IMR-90 (cell line): ENCODE results near the gene PIPOX. TPM values are rescaled to one million over a fixed set of nuclear protein-coding genes. Genes with fewer than 3 reads are reported as not detected.

ENCODE experiments used
- ATAC-seq: fragments of 200-7000 bp; cut with Tn5 transposase; 2 replicates; pipeline ENCODE4 v1.9.1; 2020; ENCODE audit warnings: low read depth, mild to moderate bottlenecking, moderate library complexity
- BruUV-seq: library from RNA; stranded (reverse); fragments of 400-500 nt; replicated peaks from 2 replicates; lab custom pipeline; 2021; lab: Mats Ljungman, UMichigan
- CTCF ChIA-PET: fragments of 300-600 bp; formaldehyde crosslinking; extraction: SDS; loops from one replicate; lab custom pipeline; 2021; ENCODE audit warnings: antibody characterized with exemption; lab: Yijun Ruan, JAX
- POLR2A ChIA-PET: fragments of 300-600 bp; sonication (Branson Sonifier 250); formaldehyde crosslinking; loops from one replicate; lab custom pipeline; 2022; ENCODE audit warnings: antibody characterized with exemption; ENCODE audit not compliant: unreplicated experiment; lab: Charles Lee
- DNase-seq: peaks from one replicate; pipeline ENCODE4 v3.0.0; 2013
- H2AFZ ChIP-seq: replicated peaks from 2 replicates; pipeline ENCODE3; 2013; ENCODE audit warnings: low read length, mild to moderate bottlenecking; ENCODE audit not compliant: poor library complexity
- H2AK5ac ChIP-seq: 2 replicates; pipeline ENCODE4 v1.6.1; 2013; ENCODE audit warnings: low read depth, low read length, inconsistent platforms
- H2AK9ac ChIP-seq: replicated peaks from 2 replicates; pipeline ENCODE3; 2013; ENCODE audit warnings: mild to moderate bottlenecking, low read depth, low read length, moderate library complexity; ENCODE audit not compliant: poor library complexity
- H2BK120ac ChIP-seq: 2 replicates; pipeline ENCODE4 v1.6.1; 2013; ENCODE audit warnings: low read depth, low read length, inconsistent platforms
- H2BK15ac ChIP-seq: 3 replicates; pipeline ENCODE4 v1.6.1; 2013; ENCODE audit warnings: low read depth, low read length, inconsistent platforms
- H2BK20ac ChIP-seq: 2 replicates; pipeline ENCODE4 v1.6.1; 2013; ENCODE audit warnings: low read depth, mild to moderate bottlenecking, inconsistent platforms, low read length, moderate library complexity
- H2BK5ac ChIP-seq: 2 replicates; pipeline ENCODE4 v1.6.1; 2013; ENCODE audit warnings: mild to moderate bottlenecking, low read depth, low read length, inconsistent platforms; ENCODE audit not compliant: poor library complexity, severe bottlenecking
- H3K14ac ChIP-seq: replicated peaks from 2 replicates; pipeline ENCODE4 v1.6.1; 2013; ENCODE audit warnings: low read depth, low read length, inconsistent platforms
- H3K18ac ChIP-seq: 2 replicates; pipeline ENCODE4 v1.6.1; 2013; ENCODE audit warnings: low read depth, low read length, control low read depth
- H3K23ac ChIP-seq: 2 replicates; pipeline ENCODE4 v1.6.1; 2013; ENCODE audit warnings: low read depth, low read length, inconsistent platforms
- H3K27ac ChIP-seq: 2 replicates; pipeline ENCODE4 v1.5.1; 2013; ENCODE audit warnings: mild to moderate bottlenecking, control low read depth, low read length; ENCODE audit not compliant: insufficient read depth
- H3K27me3 ChIP-seq: 2 replicates; pipeline ENCODE4 v1.6.1; 2013; ENCODE audit warnings: low read length; ENCODE audit not compliant: control insufficient read depth, insufficient read depth
- H3K36me3 ChIP-seq: 2 replicates; pipeline ENCODE4 v1.6.1; 2013; ENCODE audit warnings: low read length, mixed read lengths; ENCODE audit not compliant: control insufficient read depth, insufficient read depth
- H3K4ac ChIP-seq: 2 replicates; pipeline ENCODE4 v1.6.1; 2013; ENCODE audit warnings: low read depth, low read length, inconsistent platforms
- H3K4me1 ChIP-seq: 2 replicates; pipeline ENCODE4 v1.6.1; 2013; ENCODE audit warnings: low read length, mixed read lengths; ENCODE audit not compliant: control insufficient read depth, insufficient read depth
- H3K4me2 ChIP-seq: 2 replicates; pipeline ENCODE4 v1.6.1; 2013; ENCODE audit warnings: low read depth, mild to moderate bottlenecking, control low read depth, low read length, moderate library complexity
- H3K4me3 ChIP-seq: 2 replicates; pipeline ENCODE4 v1.5.1; 2013; ENCODE audit warnings: low read depth, mild to moderate bottlenecking, control low read depth, low read length, moderate library complexity; ENCODE audit not compliant: insufficient read depth
- H3K56ac ChIP-seq: 2 replicates; pipeline ENCODE4 v1.6.1; 2013; ENCODE audit warnings: low read length, inconsistent platforms; ENCODE audit not compliant: insufficient read depth; ENCODE audit errors: extremely low read depth
- H3K79me1 ChIP-seq, 2 experiments: 2 replicates each; pipeline ENCODE4 v1.6.1; 2013; ENCODE audit warnings: low read length in 2 of 2, inconsistent platforms in 1 of 2, low read depth in 1 of 2
- H3K9ac ChIP-seq: 2 replicates; pipeline ENCODE4 v1.6.1; 2013; ENCODE audit warnings: low read depth, low read length, control low read depth
- H3K9me1 ChIP-seq: 2 replicates; pipeline ENCODE4 v1.6.1; 2013; ENCODE audit warnings: low read length, inconsistent platforms; ENCODE audit not compliant: insufficient read depth
- H3K9me3 ChIP-seq: 2 replicates; pipeline ENCODE4 v1.6.1; 2013; ENCODE audit warnings: low read length; ENCODE audit not compliant: control insufficient read depth, insufficient read depth
- H4K20me1 ChIP-seq: 2 replicates; pipeline ENCODE4 v1.6.1; 2013; ENCODE audit warnings: low read length, inconsistent platforms; ENCODE audit not compliant: insufficient read depth
- H4K5ac ChIP-seq: 2 replicates; pipeline ENCODE4 v1.6.1; 2013; ENCODE audit warnings: mild to moderate bottlenecking, low read depth, low read length, control low read depth
- H4K8ac ChIP-seq, 2 experiments: 2 replicates each; pipeline ENCODE4 v1.6.1; 2013; ENCODE audit warnings: low read depth in 2 of 2, low read length in 2 of 2, control low read depth in 1 of 2, inconsistent platforms in 1 of 2
- H4K91ac ChIP-seq: 2 replicates; pipeline ENCODE4 v1.6.1; 2013; ENCODE audit warnings: low read depth, low read length, inconsistent platforms; ENCODE audit not compliant: insufficient read depth
- BHLHE40 ChIP-seq: fragments of 150-350 bp; IDR thresholded peaks from 2 replicates; pipeline ENCODE4 v1.6.1; 2016; ENCODE audit warnings: mild to moderate bottlenecking, low read depth, low read length
- CEBPB ChIP-seq: IDR thresholded peaks from 2 replicates; pipeline ENCODE4 v1.6.1; 2012; ENCODE audit warnings: low read depth, low read length, improper control_type of control experiment
- CHD1 ChIP-seq: IDR thresholded peaks from 2 replicates; pipeline ENCODE4 v1.6.1; 2012; ENCODE audit warnings: low read depth, low read length, improper control_type of control experiment
- CTCF ChIP-seq: conservative IDR thresholded peaks from 2 replicates; pipeline ENCODE4 v1.5.1; 2012; ENCODE audit warnings: mild to moderate bottlenecking, low read depth, low read length, improper control_type of control experiment
- ELK1 ChIP-seq: fragments of 150-350 bp; IDR thresholded peaks from 2 replicates; pipeline ENCODE4 v1.6.1; 2016; ENCODE audit warnings: low read depth, mild to moderate bottlenecking, low read length, moderate library complexity, borderline replicate concordance
- FOS ChIP-seq: fragments of 150-350 bp; IDR thresholded peaks from 2 replicates; pipeline ENCODE4 v1.6.1; 2016; ENCODE audit warnings: low read depth, low read length
- MAFK ChIP-seq: IDR thresholded peaks from 2 replicates; pipeline ENCODE4 v1.6.1; 2012; ENCODE audit warnings: low read depth, low read length, improper control_type of control experiment
- MAZ ChIP-seq: IDR thresholded peaks from 2 replicates; pipeline ENCODE4 v1.6.1; 2012; ENCODE audit warnings: low read depth, mild to moderate bottlenecking, low read length, improper control_type of control experiment, moderate library complexity, borderline replicate concordance
- MXI1 ChIP-seq: IDR thresholded peaks from 2 replicates; pipeline ENCODE4 v1.6.1; 2012; ENCODE audit warnings: low read depth, mild to moderate bottlenecking, low read length, moderate library complexity, borderline replicate concordance
- POLR2A ChIP-seq: IDR thresholded peaks from 2 replicates; pipeline ENCODE4 v1.6.1; 2012; ENCODE audit warnings: mild to moderate bottlenecking, low read depth, low read length
- RAD21 ChIP-seq: IDR thresholded peaks from 2 replicates; pipeline ENCODE4 v1.6.1; 2012; ENCODE audit warnings: low read length, improper control_type of control experiment
- RCOR1 ChIP-seq: IDR thresholded peaks from 2 replicates; pipeline ENCODE4 v1.6.1; 2012; ENCODE audit warnings: mild to moderate bottlenecking, low read length, improper control_type of control experiment; ENCODE audit not compliant: insufficient replicate concordance
- RFX5 ChIP-seq: IDR thresholded peaks from 2 replicates; pipeline ENCODE4 v1.8.0; 2012; ENCODE audit warnings: low read depth, mild to moderate bottlenecking, low read length, moderate library complexity
- SMC3 ChIP-seq: fragments of 150-350 bp; IDR thresholded peaks from 2 replicates; pipeline ENCODE4 v1.6.1; 2016; ENCODE audit warnings: low read depth, mild to moderate bottlenecking, antibody characterized with exemption, low read length, moderate library complexity
- WGBS, 2 experiments: methylation state at CpG; one replicate each; pipeline versions ENCODE4 v1.1.5 to v1.1.7; 2013; ENCODE audit warnings: missing lambda C conversion rate in 2 of 2; ENCODE audit not compliant: insufficient read length in 1 of 2; ENCODE audit errors: extremely low coverage in 2 of 2; 5-methylcytosine and 5-hydroxymethylcytosine counted together
- dilution Hi-C: fragments of 300-500 bp; cut with HindIII; formaldehyde crosslinking; loops from one replicate; pipeline ENCODE4 v1.14.3; 2018; ENCODE audit warnings: low sequenced_read_pairs; ENCODE audit not compliant: unreplicated experiment
- in situ Hi-C: fragments of 300-500 bp; cut with MboI; formaldehyde crosslinking; loops from 3 replicates; pipeline ENCODE4 v1.14.3; 2019; ENCODE audit warnings: low sequenced_read_pairs, inconsistent platforms, mixed read lengths
- intact Hi-C: fragments of 100-400 bp; cut with micrococcal nuclease; formaldehyde crosslinking; loops from 2 replicates; pipeline ENCODE4 v1.10.0; 2022
- polyA plus RNA-seq, 3 experiments: library from polyadenylated mRNA; depleted of rRNA; stranded (reverse); fragments of >200 nt; gene quantifications; 2 replicates each; pipeline ENCODE4 v1.2.3, GENCODE V29; 2012; ENCODE audit warnings: low replicate concordance in 1 of 3
- total RNA-seq: library from RNA; depleted of rRNA; stranded (reverse); fragments of >200 nt; gene quantifications from 2 replicates; pipeline ENCODE4 v1.2.3, GENCODE V29; 2012
- TF ChIP-seq, protein P1 (sequence below): fragments of 150-350 bp; IDR thresholded peaks from 2 replicates; pipeline ENCODE4 v1.6.1; 2017; ENCODE audit warnings: mild to moderate bottlenecking, antibody characterized with exemption, low read length, low read depth

PIPOX gene
- total and polyA plus RNA-seq, 2 of the 4 experiments (the other 2 are of a cell fraction): 0.43 to 1.3 TPM

GRCh38 chr17:29076722-29077121 lies 33.8 kb downstream of the PIPOX start:
- TF ChIP-seq RCOR1: no peak
- TF ChIP-seq MAFK: no peak
- no peak for TF ChIP-seq RAD21
- TF ChIP-seq, protein P1, sequence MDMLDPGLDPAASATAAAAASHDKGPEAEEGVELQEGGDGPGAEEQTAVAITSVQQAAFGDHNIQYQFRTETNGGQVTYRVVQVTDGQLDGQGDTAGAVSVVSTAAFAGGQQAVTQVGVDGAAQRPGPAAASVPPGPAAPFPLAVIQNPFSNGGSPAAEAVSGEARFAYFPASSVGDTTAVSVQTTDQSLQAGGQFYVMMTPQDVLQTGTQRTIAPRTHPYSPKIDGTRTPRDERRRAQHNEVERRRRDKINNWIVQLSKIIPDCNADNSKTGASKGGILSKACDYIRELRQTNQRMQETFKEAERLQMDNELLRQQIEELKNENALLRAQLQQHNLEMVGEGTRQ: no peak
- TF ChIP-seq FOS: no peak
- TF ChIP-seq CEBPB: no peak
- TF ChIP-seq ELK1: no peak
- TF ChIP-seq CHD1: no peak
- no peak for TF ChIP-seq SMC3
- no peak for TF ChIP-seq RFX5
- no peak for TF ChIP-seq MAZ
- TF ChIP-seq MXI1: no peak
- TF ChIP-seq CTCF: no peak
- TF ChIP-seq POLR2A: no peak
- TF ChIP-seq BHLHE40: no peak
- Histone ChIP-seq H3K27me3 (peaks cover 3% of the 10 kb centered on the region), H3K18ac (no peak overlapping the region), H4K5ac (no peak overlapping the region), H3K79me1 (no peaks in the 10 kb centered on the region), H3K4me1 (no peaks in the 10 kb centered on the region), H2BK120ac (no peak overlapping the region), H3K9me3 (no peaks in the 10 kb centered on the region), H3K9ac (no peak overlapping the region), H4K91ac (no peak overlapping the region), H3K27ac (no peak overlapping the region), H2AFZ (no peak overlapping the region), H2AK5ac (no peak overlapping the region), H4K8ac (no peak overlapping the region), H2AK9ac (no peak overlapping the region), H3K23ac (no peak overlapping the region), H3K56ac (no peak overlapping the region), H4K20me1 (no peaks in the 10 kb centered on the region; the same call in 1 of the 2 replicates), H3K36me3 (peaks cover 37% of the 10 kb centered on the region), H2BK15ac (no peak overlapping the region), H3K4me2 (no peak overlapping the region), H3K9me1 (no peaks in the 10 kb centered on the region), H2BK5ac (no peak overlapping the region), H3K4me3 (no peak overlapping the region), H3K4ac (no peak overlapping the region), H3K14ac (no peak overlapping the region), H2BK20ac (no peak overlapping the region)
- POLR2A ChIA-PET: no interaction called here
- dilution Hi-C loops: no loop called here
- ATAC-seq (no peak), DNase-seq (no peak)
- intact Hi-C loops: no loop called here
- CTCF ChIA-PET: interaction anchor here (1.2 to 1.4 kb wide), 2 partner anchors 40 to 111 kb away, joined by 3 read pairs; no protein-coding TSS in a partner anchor
- WGBS, 2 experiments: 93% methylated on average over 5 of the region's 7 CpGs; no CpG with 5 or more reads in 1 of the 2 experiments
- in situ Hi-C loops: no loop called here
- no TSS peak for BruUV-seq
